Panc1 (cell line): ENCODE measurements around the gene KLF15. TPM values are rescaled to one million over a fixed set of nuclear protein-coding genes. Genes with fewer than 3 reads are reported as not detected.

Experiments used
- ATAC-seq: fragments of 200-7000 bp; cut with Tn5 transposase; 2 replicates; pipeline ENCODE4 v1.9.1; 2020; ENCODE audit warnings: mild to moderate bottlenecking, moderate library complexity
- BruUV-seq: library from RNA; stranded (reverse); fragments of 400-500 nt; replicated peaks from 2 replicates; lab custom pipeline; 2021; lab: Mats Ljungman, UMichigan
- CTCF ChIA-PET: fragments of 300-600 bp; sonication (Branson Sonifier 250); formaldehyde crosslinking; loops from one replicate; lab custom pipeline; 2022; ENCODE audit warnings: antibody characterized with exemption; lab: Charles Lee
- POLR2A ChIA-PET: fragments of 300-600 bp; sonication (Branson Sonifier 250); formaldehyde crosslinking; loops from one replicate; lab custom pipeline; 2022; ENCODE audit warnings: antibody characterized with exemption; lab: Charles Lee
- DNase-seq: peaks from one replicate; pipeline ENCODE4 v3.0.0-alpha.2; 2010; ENCODE audit warnings: low read depth, low spot score
- H3K27ac ChIP-seq: 2 replicates; pipeline ENCODE4 v1.5.1; 2011; ENCODE audit warnings: mild to moderate bottlenecking, low read length, inconsistent platforms
- H3K27me3 ChIP-seq: fragments of 200-500 bp; sonication (Bioruptor generic); 2 replicates; pipeline ENCODE4 v1.6.0; 2014; ENCODE audit warnings: low read length, inconsistent platforms; ENCODE audit not compliant: control insufficient read depth, insufficient read depth
- H3K36me3 ChIP-seq: fragments of 200-500 bp; sonication (Bioruptor generic); 2 replicates; pipeline ENCODE4 v1.5.1; 2014; ENCODE audit warnings: inconsistent platforms, mild to moderate bottlenecking, low read length, moderate library complexity; ENCODE audit not compliant: control insufficient read depth, insufficient read depth
- H3K4me1 ChIP-seq: 2 replicates; pipeline ENCODE4 v1.5.1; 2011; ENCODE audit warnings: inconsistent platforms, mild to moderate bottlenecking, low read length, moderate library complexity; ENCODE audit not compliant: control insufficient read depth, insufficient read depth
- H3K4me3 ChIP-seq, 2 experiments: 2 replicates each; pipeline ENCODE4 v1.5.1; 2011 to 2012; ENCODE audit warnings: low read depth in 2 of 2, low read length in 2 of 2, mild to moderate bottlenecking in 2 of 2, inconsistent platforms in 1 of 2, moderate library complexity in 1 of 2
- H3K9me3 ChIP-seq: fragments of 200-500 bp; sonication (Bioruptor generic); 2 replicates; pipeline ENCODE4 v1.5.1; 2014; ENCODE audit warnings: low read depth, mild to moderate bottlenecking, inconsistent platforms, low read length, moderate library complexity; ENCODE audit not compliant: control insufficient read depth, insufficient read depth
- POLR2AphosphoS5 ChIP-seq: IDR thresholded peaks from 2 replicates; pipeline ENCODE4 v1.6.1; 2012; ENCODE audit warnings: mild to moderate bottlenecking, low read depth, low read length, moderate library complexity
- SIN3A ChIP-seq: IDR thresholded peaks from 2 replicates; pipeline ENCODE4 v1.6.1; 2012; ENCODE audit warnings: low read depth, mild to moderate bottlenecking, low read length, moderate library complexity, borderline replicate concordance; ENCODE audit not compliant: insufficient read depth
- TCF7L2 ChIP-seq: IDR thresholded peaks from 2 replicates; pipeline ENCODE4 v1.6.1; 2011; ENCODE audit warnings: mild to moderate bottlenecking, low read depth, low read length, inconsistent platforms
- in situ Hi-C: cut with HindIII; loops from 2 replicates; pipeline ENCODE4 v1.10.0; 2016; ENCODE audit warnings: low sequenced_read_pairs, low pct_unique_long_range_greater_than_20kb
- intact Hi-C: fragments of 100-400 bp; cut with micrococcal nuclease; formaldehyde crosslinking; loops from one replicate; pipeline ENCODE4 v1.10.0; 2022; ENCODE audit not compliant: unreplicated experiment
- total RNA-seq: library from RNA; stranded (reverse); gene quantifications from one replicate; pipeline ENCODE4 v1.2.1, GENCODE V29; 2021; ENCODE audit not compliant: unreplicated experiment
- TF ChIP-seq, protein P1 (sequence below): fragments of 450-650 bp; IDR thresholded peaks from 2 replicates; pipeline ENCODE4 v1.5.1; 2017; ENCODE audit warnings: mild to moderate bottlenecking
- TF ChIP-seq, protein P2 (sequence below), 2 experiments: IDR thresholded peaks; 2 replicates each; pipeline ENCODE4 v1.6.1; 2011 to 2012; ENCODE audit warnings: low read depth in 2 of 2, control low read depth in 1 of 2, low read length in 1 of 2, mild to moderate bottlenecking in 1 of 2, moderate library complexity in 1 of 2; ENCODE audit not compliant: insufficient read depth in 1 of 2

Gene KLF15
- total RNA-seq, 1 experiment from 2014 or later, result 0.10 TPM

DNA sequence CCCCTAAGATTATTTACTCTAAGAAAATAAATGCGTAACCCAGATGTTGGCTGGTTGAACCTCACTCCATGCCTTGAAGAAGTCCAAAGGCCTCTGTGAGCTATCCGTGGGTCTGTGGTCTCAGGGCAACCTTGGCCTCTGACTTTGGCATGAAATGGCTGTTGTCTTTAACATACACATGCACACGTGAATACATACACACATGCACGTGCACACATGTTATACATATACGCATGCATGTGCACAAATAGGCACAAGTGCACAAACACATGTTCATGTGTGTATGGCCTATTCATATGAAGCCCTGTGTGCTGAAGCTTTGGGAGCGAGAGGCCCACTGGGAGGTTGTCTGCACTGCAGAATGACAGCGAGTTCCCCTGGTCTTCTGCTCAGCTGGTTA lies 50.8 kb downstream of the KLF15 start:
- Histone ChIP-seq H3K27me3 (no peaks in the 10 kb centered on the region), H3K4me1 (no peaks in the 10 kb centered on the region), H3K27ac (no peak overlapping the region), H3K9me3 (peaks cover 7% of the 10 kb centered on the region; the same call in 1 of the 2 replicates), H3K4me3 (no peak overlapping the region), H3K36me3 (no peaks in the 10 kb centered on the region)
- ATAC-seq (no peak), DNase-seq (no peak)
- ChIA-PET POLR2A (no interaction called here), CTCF (no interaction called here)
- in situ Hi-C loops (no loop called here), intact Hi-C loops (loop anchor here (10.0 kb wide), 1 partner anchor 598 kb away; no protein-coding TSS in a partner anchor)
- BruUV-seq, result no TSS peak
- TF ChIP-seq POLR2AphosphoS5 (no peak), SIN3A (no peak), TCF7L2 (no peak)
- TF ChIP-seq, protein P1, sequence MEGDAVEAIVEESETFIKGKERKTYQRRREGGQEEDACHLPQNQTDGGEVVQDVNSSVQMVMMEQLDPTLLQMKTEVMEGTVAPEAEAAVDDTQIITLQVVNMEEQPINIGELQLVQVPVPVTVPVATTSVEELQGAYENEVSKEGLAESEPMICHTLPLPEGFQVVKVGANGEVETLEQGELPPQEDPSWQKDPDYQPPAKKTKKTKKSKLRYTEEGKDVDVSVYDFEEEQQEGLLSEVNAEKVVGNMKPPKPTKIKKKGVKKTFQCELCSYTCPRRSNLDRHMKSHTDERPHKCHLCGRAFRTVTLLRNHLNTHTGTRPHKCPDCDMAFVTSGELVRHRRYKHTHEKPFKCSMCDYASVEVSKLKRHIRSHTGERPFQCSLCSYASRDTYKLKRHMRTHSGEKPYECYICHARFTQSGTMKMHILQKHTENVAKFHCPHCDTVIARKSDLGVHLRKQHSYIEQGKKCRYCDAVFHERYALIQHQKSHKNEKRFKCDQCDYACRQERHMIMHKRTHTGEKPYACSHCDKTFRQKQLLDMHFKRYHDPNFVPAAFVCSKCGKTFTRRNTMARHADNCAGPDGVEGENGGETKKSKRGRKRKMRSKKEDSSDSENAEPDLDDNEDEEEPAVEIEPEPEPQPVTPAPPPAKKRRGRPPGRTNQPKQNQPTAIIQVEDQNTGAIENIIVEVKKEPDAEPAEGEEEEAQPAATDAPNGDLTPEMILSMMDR, result no peak
- TF ChIP-seq, protein P2, sequence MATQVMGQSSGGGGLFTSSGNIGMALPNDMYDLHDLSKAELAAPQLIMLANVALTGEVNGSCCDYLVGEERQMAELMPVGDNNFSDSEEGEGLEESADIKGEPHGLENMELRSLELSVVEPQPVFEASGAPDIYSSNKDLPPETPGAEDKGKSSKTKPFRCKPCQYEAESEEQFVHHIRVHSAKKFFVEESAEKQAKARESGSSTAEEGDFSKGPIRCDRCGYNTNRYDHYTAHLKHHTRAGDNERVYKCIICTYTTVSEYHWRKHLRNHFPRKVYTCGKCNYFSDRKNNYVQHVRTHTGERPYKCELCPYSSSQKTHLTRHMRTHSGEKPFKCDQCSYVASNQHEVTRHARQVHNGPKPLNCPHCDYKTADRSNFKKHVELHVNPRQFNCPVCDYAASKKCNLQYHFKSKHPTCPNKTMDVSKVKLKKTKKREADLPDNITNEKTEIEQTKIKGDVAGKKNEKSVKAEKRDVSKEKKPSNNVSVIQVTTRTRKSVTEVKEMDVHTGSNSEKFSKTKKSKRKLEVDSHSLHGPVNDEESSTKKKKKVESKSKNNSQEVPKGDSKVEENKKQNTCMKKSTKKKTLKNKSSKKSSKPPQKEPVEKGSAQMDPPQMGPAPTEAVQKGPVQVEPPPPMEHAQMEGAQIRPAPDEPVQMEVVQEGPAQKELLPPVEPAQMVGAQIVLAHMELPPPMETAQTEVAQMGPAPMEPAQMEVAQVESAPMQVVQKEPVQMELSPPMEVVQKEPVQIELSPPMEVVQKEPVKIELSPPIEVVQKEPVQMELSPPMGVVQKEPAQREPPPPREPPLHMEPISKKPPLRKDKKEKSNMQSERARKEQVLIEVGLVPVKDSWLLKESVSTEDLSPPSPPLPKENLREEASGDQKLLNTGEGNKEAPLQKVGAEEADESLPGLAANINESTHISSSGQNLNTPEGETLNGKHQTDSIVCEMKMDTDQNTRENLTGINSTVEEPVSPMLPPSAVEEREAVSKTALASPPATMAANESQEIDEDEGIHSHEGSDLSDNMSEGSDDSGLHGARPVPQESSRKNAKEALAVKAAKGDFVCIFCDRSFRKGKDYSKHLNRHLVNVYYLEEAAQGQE (IDR thresholded peaks at IDR 0.05; ENCODE audit: insufficient read depth in 1 of 2, low read depth in 2 of 2, low read length in 1 of 2), result no peak

DNA sequence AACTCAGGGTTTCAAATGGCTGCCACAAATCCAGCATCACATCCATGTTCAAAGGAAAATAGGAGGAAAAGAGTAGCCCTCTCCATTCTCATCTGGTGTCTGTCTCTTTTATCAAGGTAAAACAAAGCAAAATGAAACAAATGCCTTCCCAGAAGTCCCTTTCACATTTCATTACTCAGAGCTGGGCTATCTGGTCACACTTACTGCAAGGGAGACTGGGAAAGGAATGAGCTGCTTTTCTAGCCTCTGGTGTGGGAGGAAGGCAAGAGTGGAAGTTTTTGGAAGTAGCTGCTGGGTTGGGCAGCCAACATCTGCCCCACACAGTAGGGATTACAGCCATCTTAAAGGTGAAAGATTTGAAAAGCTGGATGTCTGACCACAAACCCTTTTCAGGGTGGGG lies 51.8 kb downstream of the KLF15 start:
- in situ Hi-C loops, result no loop called here
- POLR2A ChIA-PET, result interaction anchor here (0.6 kb wide), 1 partner anchor 71 kb away, joined by 3 read pairs; no protein-coding TSS in a partner anchor
- Histone ChIP-seq H3K4me1 (no peaks in the 10 kb centered on the region), H3K4me3 (no peak overlapping the region), H3K27me3 (no peaks in the 10 kb centered on the region), H3K36me3 (no peaks in the 10 kb centered on the region), H3K9me3 (peaks cover 7% of the 10 kb centered on the region; the same call in 1 of the 2 replicates), H3K27ac (no peak overlapping the region)
- ATAC-seq (no peak), DNase-seq (no peak)
- intact Hi-C loops, result loop anchor here (10.0 kb wide), 1 partner anchor 599 kb away; no protein-coding TSS in a partner anchor
- TF ChIP-seq, protein P1, result no peak
- TF ChIP-seq, protein P2 (IDR thresholded peaks at IDR 0.05; ENCODE audit: insufficient read depth in 1 of 2, low read depth in 2 of 2, low read length in 1 of 2), result no peak
- TF ChIP-seq TCF7L2 (no peak), SIN3A (no peak), POLR2AphosphoS5 (no peak)
- CTCF ChIA-PET, result no interaction called here
- BruUV-seq, result no TSS peak
